ENCODE data around the gene GOLGA8Q. TPM values are rescaled to one million over a fixed set of nuclear protein-coding genes. Genes with fewer than 3 reads are reported as not detected.
"Not testable (repeated sequence)": the region's sequence is repeated elsewhere in the genome, so short reads cannot be mapped to it uniquely, and the experiment has no call there.

Gene GOLGA8Q
- total RNA-seq, 1 donor from 2014 or later = 2.3 TPM

DNA sequence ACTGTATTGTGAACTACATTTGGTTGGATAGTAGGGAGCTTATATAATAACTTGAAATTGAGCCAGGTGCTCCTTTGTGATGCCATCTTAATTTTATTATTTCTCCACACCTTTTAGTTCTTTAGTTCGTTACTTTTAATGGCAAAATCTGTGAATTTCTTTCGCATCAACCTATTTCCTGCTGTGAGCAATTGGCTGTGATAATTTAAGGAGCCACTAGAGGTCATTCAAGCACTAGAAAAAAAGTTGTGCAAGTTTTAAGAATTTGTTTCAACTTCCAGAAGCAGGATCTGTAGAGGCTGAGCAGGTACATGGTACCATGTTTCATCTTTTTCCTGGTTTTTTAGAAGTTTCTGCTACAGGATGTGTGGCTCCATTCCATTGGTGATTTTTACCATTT lies 47.1 kb downstream of the GOLGA8Q start:
- not testable (repeated sequence) for DNase-seq, ATAC-seq, H3K9me3 ChIP-seq

GRCh38 chr15:30603796-30604195 lies 51.9 kb downstream of the GOLGA8Q start, which contains the start of gene GOLGA8H:
TSS of gene GOLGA8H (plus strand) at chr15:30604028. CDS start at chr15:30604126, 98 bp downstream.
- H3K4me3 ChIP-seq; intact Hi-C loops (cut with DNase I); H3K27me3 ChIP-seq; ATAC-seq; H3K4me1 ChIP-seq; H3K27ac ChIP-seq; DNase-seq; H3K9me3 ChIP-seq; H3K36me3 ChIP-seq: not testable (repeated sequence)

More for the DNA sequence above, 47.1 kb downstream of the GOLGA8Q start:
- H3K27ac ChIP-seq; H3K27me3 ChIP-seq; H3K4me1 ChIP-seq; intact Hi-C loops (cut with DNase I); H3K36me3 ChIP-seq; H3K4me3 ChIP-seq: not testable (repeated sequence)
- peak; percentile 20 for TF ChIP-seq CTCF (IDR thresholded peaks at IDR 0.05)

Other genes with a start within 250 kb of the GOLGA8Q start
- gene CHRFAM7A, start 158.5 kb upstream of the GOLGA8Q start, total RNA-seq = 1.1 TPM
- gene GOLGA8R, start 137.8 kb upstream of the GOLGA8Q start, total RNA-seq = 5.3 TPM
- gene GOLGA8H, start 52.0 kb downstream of the GOLGA8Q start, total RNA-seq = 0.67 TPM

All from upper lobe of right lung (tissue), 1 donor.